ENCODE data around the gene PTGR3.

DNA sequence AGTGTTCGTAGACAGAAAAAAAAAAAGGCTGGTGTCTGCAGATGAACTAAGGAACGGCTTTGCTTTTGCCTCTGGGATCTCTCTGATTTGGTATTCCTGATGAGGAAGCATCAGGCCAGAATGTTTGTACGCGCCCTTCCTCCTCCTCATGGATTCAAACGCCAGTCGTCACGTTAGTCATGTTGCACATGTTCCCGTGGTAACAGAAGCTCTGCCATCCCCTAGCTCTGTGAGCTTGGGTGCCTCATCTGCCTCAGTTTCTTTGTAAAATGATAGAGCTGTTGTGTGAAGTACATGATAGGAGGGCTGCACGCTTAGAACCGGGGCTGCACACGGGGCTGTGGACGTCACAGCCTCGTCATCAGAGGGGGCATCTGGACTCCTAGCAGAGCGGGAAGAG is 48.7 kb upstream of the PTGR3 start:
- TF ChIP-seq, protein P1, sequence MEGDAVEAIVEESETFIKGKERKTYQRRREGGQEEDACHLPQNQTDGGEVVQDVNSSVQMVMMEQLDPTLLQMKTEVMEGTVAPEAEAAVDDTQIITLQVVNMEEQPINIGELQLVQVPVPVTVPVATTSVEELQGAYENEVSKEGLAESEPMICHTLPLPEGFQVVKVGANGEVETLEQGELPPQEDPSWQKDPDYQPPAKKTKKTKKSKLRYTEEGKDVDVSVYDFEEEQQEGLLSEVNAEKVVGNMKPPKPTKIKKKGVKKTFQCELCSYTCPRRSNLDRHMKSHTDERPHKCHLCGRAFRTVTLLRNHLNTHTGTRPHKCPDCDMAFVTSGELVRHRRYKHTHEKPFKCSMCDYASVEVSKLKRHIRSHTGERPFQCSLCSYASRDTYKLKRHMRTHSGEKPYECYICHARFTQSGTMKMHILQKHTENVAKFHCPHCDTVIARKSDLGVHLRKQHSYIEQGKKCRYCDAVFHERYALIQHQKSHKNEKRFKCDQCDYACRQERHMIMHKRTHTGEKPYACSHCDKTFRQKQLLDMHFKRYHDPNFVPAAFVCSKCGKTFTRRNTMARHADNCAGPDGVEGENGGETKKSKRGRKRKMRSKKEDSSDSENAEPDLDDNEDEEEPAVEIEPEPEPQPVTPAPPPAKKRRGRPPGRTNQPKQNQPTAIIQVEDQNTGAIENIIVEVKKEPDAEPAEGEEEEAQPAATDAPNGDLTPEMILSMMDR (IDR thresholded peaks at IDR 0.05): no peak
- TF ChIP-seq POLR2A (IDR thresholded peaks at IDR 0.05): no peak
